Liver (tissue), 3 donors: Measurements from ENCODE around the gene TRHDE.

Source experiments
- HNF4G ChIP-seq: IDR thresholded peaks from 2 replicates; pipeline ENCODE4 v1.6.1; 2016; ENCODE audit warnings: antibody characterized with exemption
- JUND ChIP-seq, 2 donors: IDR thresholded peaks; 2 replicates each; pipeline ENCODE4 v1.6.1; 2016; ENCODE audit warnings: antibody characterized with exemption in 2 of 2
- RAD21 ChIP-seq, 2 donors: IDR thresholded peaks; 2 replicates each; pipeline ENCODE4 v1.6.1; 2016; ENCODE audit warnings: antibody characterized with exemption in 2 of 2, mild to moderate bottlenecking in 2 of 2
- SP1 ChIP-seq: IDR thresholded peaks from 2 replicates; pipeline ENCODE4 v1.6.1; 2018; ENCODE audit warnings: antibody characterized with exemption, mild to moderate bottlenecking
- TAF1 ChIP-seq: conservative IDR thresholded peaks from 2 replicates; pipeline ENCODE4 v1.6.1; 2016; ENCODE audit warnings: antibody characterized with exemption, mild to moderate bottlenecking
- YY1 ChIP-seq: IDR thresholded peaks from 2 replicates; pipeline ENCODE4 v1.6.1; 2016; ENCODE audit warnings: antibody characterized with exemption, mild to moderate bottlenecking
- TF ChIP-seq, protein P1 (sequence below): fragments of 150-350 bp; IDR thresholded peaks from 2 replicates; pipeline ENCODE4 v1.5.1; 2017; ENCODE audit warnings: improper control_type of control experiment, low read depth, low read length; ENCODE audit not compliant: missing input control
- TF ChIP-seq, protein P2 (sequence below): IDR thresholded peaks from 2 replicates; pipeline ENCODE4 v1.6.1; 2016; ENCODE audit warnings: antibody characterized with exemption
- TF ChIP-seq, protein P3 (sequence below): IDR thresholded peaks from 2 replicates; pipeline ENCODE4 v1.6.1; 2016; ENCODE audit warnings: antibody characterized with exemption, mild to moderate bottlenecking
- TF ChIP-seq, protein P4 (sequence below): IDR thresholded peaks from 2 replicates; pipeline ENCODE4 v1.6.1; 2016; ENCODE audit warnings: antibody characterized with exemption
- donor health status: healthy.
- donor health status: healthy.

DNA sequence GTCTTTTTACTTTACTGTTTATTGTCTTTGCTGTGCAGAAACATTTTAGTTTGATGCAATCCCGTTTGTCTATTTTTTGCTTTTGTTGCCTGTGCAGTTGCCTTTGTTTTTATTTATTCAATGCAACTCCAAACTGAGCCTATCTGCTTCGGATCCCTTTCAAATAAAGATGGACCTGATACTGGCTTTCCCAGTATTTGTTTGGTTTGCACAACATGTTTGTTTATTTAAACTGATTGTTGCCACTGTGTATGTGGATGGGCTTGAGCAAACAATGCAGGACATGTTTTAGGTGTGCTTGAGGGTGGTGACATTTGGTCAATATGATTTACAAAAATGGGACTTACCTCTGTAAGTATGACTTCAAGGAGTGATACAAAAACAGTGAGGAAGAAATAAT lies 6.7 kb downstream of the TRHDE start:
- TF ChIP-seq, protein P1, sequence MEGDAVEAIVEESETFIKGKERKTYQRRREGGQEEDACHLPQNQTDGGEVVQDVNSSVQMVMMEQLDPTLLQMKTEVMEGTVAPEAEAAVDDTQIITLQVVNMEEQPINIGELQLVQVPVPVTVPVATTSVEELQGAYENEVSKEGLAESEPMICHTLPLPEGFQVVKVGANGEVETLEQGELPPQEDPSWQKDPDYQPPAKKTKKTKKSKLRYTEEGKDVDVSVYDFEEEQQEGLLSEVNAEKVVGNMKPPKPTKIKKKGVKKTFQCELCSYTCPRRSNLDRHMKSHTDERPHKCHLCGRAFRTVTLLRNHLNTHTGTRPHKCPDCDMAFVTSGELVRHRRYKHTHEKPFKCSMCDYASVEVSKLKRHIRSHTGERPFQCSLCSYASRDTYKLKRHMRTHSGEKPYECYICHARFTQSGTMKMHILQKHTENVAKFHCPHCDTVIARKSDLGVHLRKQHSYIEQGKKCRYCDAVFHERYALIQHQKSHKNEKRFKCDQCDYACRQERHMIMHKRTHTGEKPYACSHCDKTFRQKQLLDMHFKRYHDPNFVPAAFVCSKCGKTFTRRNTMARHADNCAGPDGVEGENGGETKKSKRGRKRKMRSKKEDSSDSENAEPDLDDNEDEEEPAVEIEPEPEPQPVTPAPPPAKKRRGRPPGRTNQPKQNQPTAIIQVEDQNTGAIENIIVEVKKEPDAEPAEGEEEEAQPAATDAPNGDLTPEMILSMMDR: no peak
- TF ChIP-seq SP1 (no peak), JUND (IDR thresholded peaks at IDR 0.05) (peak in 1 of 2 donors; percentile 23), HNF4G (no peak), RAD21 (IDR thresholded peaks at IDR 0.05) (no peak), YY1 (no peak), TAF1 (no peak)
- TF ChIP-seq, protein P2, sequence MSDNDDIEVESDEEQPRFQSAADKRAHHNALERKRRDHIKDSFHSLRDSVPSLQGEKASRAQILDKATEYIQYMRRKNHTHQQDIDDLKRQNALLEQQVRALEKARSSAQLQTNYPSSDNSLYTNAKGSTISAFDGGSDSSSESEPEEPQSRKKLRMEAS: no peak
- TF ChIP-seq, protein P3, sequence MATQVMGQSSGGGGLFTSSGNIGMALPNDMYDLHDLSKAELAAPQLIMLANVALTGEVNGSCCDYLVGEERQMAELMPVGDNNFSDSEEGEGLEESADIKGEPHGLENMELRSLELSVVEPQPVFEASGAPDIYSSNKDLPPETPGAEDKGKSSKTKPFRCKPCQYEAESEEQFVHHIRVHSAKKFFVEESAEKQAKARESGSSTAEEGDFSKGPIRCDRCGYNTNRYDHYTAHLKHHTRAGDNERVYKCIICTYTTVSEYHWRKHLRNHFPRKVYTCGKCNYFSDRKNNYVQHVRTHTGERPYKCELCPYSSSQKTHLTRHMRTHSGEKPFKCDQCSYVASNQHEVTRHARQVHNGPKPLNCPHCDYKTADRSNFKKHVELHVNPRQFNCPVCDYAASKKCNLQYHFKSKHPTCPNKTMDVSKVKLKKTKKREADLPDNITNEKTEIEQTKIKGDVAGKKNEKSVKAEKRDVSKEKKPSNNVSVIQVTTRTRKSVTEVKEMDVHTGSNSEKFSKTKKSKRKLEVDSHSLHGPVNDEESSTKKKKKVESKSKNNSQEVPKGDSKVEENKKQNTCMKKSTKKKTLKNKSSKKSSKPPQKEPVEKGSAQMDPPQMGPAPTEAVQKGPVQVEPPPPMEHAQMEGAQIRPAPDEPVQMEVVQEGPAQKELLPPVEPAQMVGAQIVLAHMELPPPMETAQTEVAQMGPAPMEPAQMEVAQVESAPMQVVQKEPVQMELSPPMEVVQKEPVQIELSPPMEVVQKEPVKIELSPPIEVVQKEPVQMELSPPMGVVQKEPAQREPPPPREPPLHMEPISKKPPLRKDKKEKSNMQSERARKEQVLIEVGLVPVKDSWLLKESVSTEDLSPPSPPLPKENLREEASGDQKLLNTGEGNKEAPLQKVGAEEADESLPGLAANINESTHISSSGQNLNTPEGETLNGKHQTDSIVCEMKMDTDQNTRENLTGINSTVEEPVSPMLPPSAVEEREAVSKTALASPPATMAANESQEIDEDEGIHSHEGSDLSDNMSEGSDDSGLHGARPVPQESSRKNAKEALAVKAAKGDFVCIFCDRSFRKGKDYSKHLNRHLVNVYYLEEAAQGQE: no peak
- TF ChIP-seq, protein P4, sequence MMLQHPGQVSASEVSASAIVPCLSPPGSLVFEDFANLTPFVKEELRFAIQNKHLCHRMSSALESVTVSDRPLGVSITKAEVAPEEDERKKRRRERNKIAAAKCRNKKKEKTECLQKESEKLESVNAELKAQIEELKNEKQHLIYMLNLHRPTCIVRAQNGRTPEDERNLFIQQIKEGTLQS: no peak
